Measurements from ENCODE around the gene IL22RA2.

The IL22RA2 gene

GRCh38 chr6:137167702-137168377 lies 5.6 kb downstream of the IL22RA2 start:
- Histone ChIP-seq H3K4me3 (ENCODE audit: insufficient read depth, low read depth, low read length) (no peak overlapping the region), H3K27me3 (ENCODE audit: control insufficient read depth, insufficient read depth, low read length, poor library complexity, severe bottlenecking) (no peaks in the 10 kb centered on the region), H3K4me1 (ENCODE audit: control insufficient read depth, insufficient read depth, low read length) (no peaks in the 10 kb centered on the region), H3K9me3 (ENCODE audit: control insufficient read depth, low read length) (no peaks in the 10 kb centered on the region), H3K27ac (ENCODE audit: insufficient read depth, low read depth, low read length, poor library complexity, severe bottlenecking) (no peak overlapping the region), H3K36me3 (ENCODE audit: control insufficient read depth, insufficient read depth, low read length) (no peaks in the 10 kb centered on the region)
- 89 to 94% methylated on average over 4 of the region's 4 CpGs for WGBS, 2 experiments

- no peaks in the 10 kb centered on the region for H3K9me3 ChIP-seq (ENCODE audit: control insufficient read depth, low read length)
- WGBS, 2 experiments = 92 to 97% methylated on average over 8 of the region's 8 CpGs
- no peak overlapping the region for H3K27ac ChIP-seq (ENCODE audit: insufficient read depth, low read depth, low read length, poor library complexity, severe bottlenecking)
- H3K27me3 ChIP-seq (ENCODE audit: control insufficient read depth, insufficient read depth, low read length, poor library complexity, severe bottlenecking) = no peaks in the 10 kb centered on the region
- no peak overlapping the region for H3K4me3 ChIP-seq (ENCODE audit: insufficient read depth, low read depth, low read length)
- H3K36me3 ChIP-seq (ENCODE audit: control insufficient read depth, insufficient read depth, low read length) = no peaks in the 10 kb centered on the region
- H3K4me1 ChIP-seq (ENCODE audit: control insufficient read depth, insufficient read depth, low read length) = no peaks in the 10 kb centered on the region
These were observed 7.0 kb downstream of the IL22RA2 start for GRCh38 chr6:137166247-137167098.

GRCh38 chr6:137165375-137166246 lies 7.8 kb downstream of the IL22RA2 start:
- no peaks in the 10 kb centered on the region for H3K36me3 ChIP-seq (ENCODE audit: control insufficient read depth, insufficient read depth, low read length)
- no peak overlapping the region for H3K27ac ChIP-seq (ENCODE audit: insufficient read depth, low read depth, low read length, poor library complexity, severe bottlenecking)
- 93 to 96% methylated on average over 9 of the region's 9 CpGs for WGBS, 2 experiments
- no peaks in the 10 kb centered on the region for H3K4me1 ChIP-seq (ENCODE audit: control insufficient read depth, insufficient read depth, low read length)
- no peak overlapping the region for H3K4me3 ChIP-seq (ENCODE audit: insufficient read depth, low read depth, low read length)
- no peaks in the 10 kb centered on the region for H3K27me3 ChIP-seq (ENCODE audit: control insufficient read depth, insufficient read depth, low read length, poor library complexity, severe bottlenecking)
- no peaks in the 10 kb centered on the region for H3K9me3 ChIP-seq (ENCODE audit: control insufficient read depth, low read length)

- H3K36me3 ChIP-seq (ENCODE audit: control insufficient read depth, insufficient read depth, low read length) = no peaks in the 10 kb centered on the region
- WGBS, 2 experiments = 95 to 96% methylated on average over 12 of the region's 12 CpGs
These were observed 9.6 kb downstream of the IL22RA2 start for GRCh38 chr6:137163732-137164318.

GRCh38 chr6:137162692-137163306 lies 10.6 kb downstream of the IL22RA2 start:
- no peak overlapping the region for H3K27ac ChIP-seq (ENCODE audit: insufficient read depth, low read depth, low read length, poor library complexity, severe bottlenecking)

More at GRCh38 chr6:137163732-137164318, 9.6 kb downstream of the IL22RA2 start:
- Histone ChIP-seq H3K9me3 (ENCODE audit: control insufficient read depth, low read length) (no peaks in the 10 kb centered on the region), H3K27ac (ENCODE audit: insufficient read depth, low read depth, low read length, poor library complexity, severe bottlenecking) (no peak overlapping the region), H3K4me1 (ENCODE audit: control insufficient read depth, insufficient read depth, low read length) (no peaks in the 10 kb centered on the region), H3K27me3 (ENCODE audit: control insufficient read depth, insufficient read depth, low read length, poor library complexity, severe bottlenecking) (no peaks in the 10 kb centered on the region), H3K4me3 (ENCODE audit: insufficient read depth, low read depth, low read length) (no peak overlapping the region)

GRCh38 chr6:137161949-137162348 lies 11.5 kb downstream of the IL22RA2 start:
- H3K4me3 ChIP-seq (ENCODE audit: insufficient read depth, low read depth, low read length) = no peak overlapping the region
- H3K27ac ChIP-seq (ENCODE audit: insufficient read depth, low read depth, low read length, poor library complexity, severe bottlenecking) = no peak overlapping the region
- no peaks in the 10 kb centered on the region for H3K27me3 ChIP-seq (ENCODE audit: control insufficient read depth, insufficient read depth, low read length, poor library complexity, severe bottlenecking)
- H3K9me3 ChIP-seq (ENCODE audit: control insufficient read depth, low read length) = no peaks in the 10 kb centered on the region
- H3K4me1 ChIP-seq (ENCODE audit: control insufficient read depth, insufficient read depth, low read length) = no peaks in the 10 kb centered on the region
- H3K36me3 ChIP-seq (ENCODE audit: control insufficient read depth, insufficient read depth, low read length) = no peaks in the 10 kb centered on the region
- WGBS, 2 experiments = 92 to 94% methylated on average over 5 of the region's 5 CpGs

More at GRCh38 chr6:137162692-137163306, 10.6 kb downstream of the IL22RA2 start:
- no peaks in the 10 kb centered on the region for H3K27me3 ChIP-seq (ENCODE audit: control insufficient read depth, insufficient read depth, low read length, poor library complexity, severe bottlenecking)
- H3K36me3 ChIP-seq (ENCODE audit: control insufficient read depth, insufficient read depth, low read length) = no peaks in the 10 kb centered on the region
- H3K9me3 ChIP-seq (ENCODE audit: control insufficient read depth, low read length) = no peaks in the 10 kb centered on the region
- H3K4me3 ChIP-seq (ENCODE audit: insufficient read depth, low read depth, low read length) = no peak overlapping the region
- H3K4me1 ChIP-seq (ENCODE audit: control insufficient read depth, insufficient read depth, low read length) = no peaks in the 10 kb centered on the region
- WGBS, 2 experiments = 85 to 90% methylated on average over 3 of the region's 3 CpGs

GRCh38 chr6:137160763-137161162 lies 12.7 kb downstream of the IL22RA2 start:
- Histone ChIP-seq H3K36me3 (ENCODE audit: control insufficient read depth, insufficient read depth, low read length) (no peaks in the 10 kb centered on the region), H3K27me3 (ENCODE audit: control insufficient read depth, insufficient read depth, low read length, poor library complexity, severe bottlenecking) (no peaks in the 10 kb centered on the region), H3K4me3 (ENCODE audit: insufficient read depth, low read depth, low read length) (no peak overlapping the region), H3K4me1 (ENCODE audit: control insufficient read depth, insufficient read depth, low read length) (no peaks in the 10 kb centered on the region), H3K9me3 (ENCODE audit: control insufficient read depth, low read length) (no peaks in the 10 kb centered on the region), H3K27ac (ENCODE audit: insufficient read depth, low read depth, low read length, poor library complexity, severe bottlenecking) (no peak overlapping the region)
- 91 to 95% methylated on average over 2 to 3 of the region's 3 CpGs for WGBS, 2 experiments

GRCh38 chr6:137159912-137160311 lies 13.5 kb downstream of the IL22RA2 start:
- Histone ChIP-seq H3K36me3 (ENCODE audit: control insufficient read depth, insufficient read depth, low read length) (no peaks in the 10 kb centered on the region), H3K4me3 (ENCODE audit: insufficient read depth, low read depth, low read length) (no peak overlapping the region), H3K4me1 (ENCODE audit: control insufficient read depth, insufficient read depth, low read length) (no peaks in the 10 kb centered on the region), H3K27me3 (ENCODE audit: control insufficient read depth, insufficient read depth, low read length, poor library complexity, severe bottlenecking) (no peaks in the 10 kb centered on the region), H3K9me3 (ENCODE audit: control insufficient read depth, low read length) (no peaks in the 10 kb centered on the region), H3K27ac (ENCODE audit: insufficient read depth, low read depth, low read length, poor library complexity, severe bottlenecking) (no peak overlapping the region)

- H3K4me3 ChIP-seq (ENCODE audit: insufficient read depth, low read depth, low read length) = no peak overlapping the region
- no peak overlapping the region for H3K27ac ChIP-seq (ENCODE audit: insufficient read depth, low read depth, low read length, poor library complexity, severe bottlenecking)
- no peaks in the 10 kb centered on the region for H3K27me3 ChIP-seq (ENCODE audit: control insufficient read depth, insufficient read depth, low read length, poor library complexity, severe bottlenecking)
- 96 to 99% methylated on average over 4 of the region's 4 CpGs for WGBS, 2 experiments
- H3K4me1 ChIP-seq (ENCODE audit: control insufficient read depth, insufficient read depth, low read length) = no peaks in the 10 kb centered on the region
- H3K9me3 ChIP-seq (ENCODE audit: control insufficient read depth, low read length) = no peaks in the 10 kb centered on the region
- H3K36me3 ChIP-seq (ENCODE audit: control insufficient read depth, insufficient read depth, low read length) = no peaks in the 10 kb centered on the region
These were observed 15.8 kb downstream of the IL22RA2 start for GRCh38 chr6:137157601-137158000.
